Fibroblast of mammary gland (primary cell): ENCODE data around the gene MLKL.
A peak's percentile ranks its signal among the peaks of the same experiment; 100 is the strongest.

Experiments used
- DNase-seq: peaks from one replicate; pipeline ENCODE4 v3.0.0-alpha.2; 2010; ENCODE audit warnings: low read depth
- H3K4me3 ChIP-seq: 2 replicates; pipeline ENCODE4 v1.5.1; 2011; ENCODE audit warnings: low read depth, mild to moderate bottlenecking, low read length, moderate library complexity; ENCODE audit not compliant: control insufficient read depth
- CTCF ChIP-seq: conservative IDR thresholded peaks from 2 replicates; pipeline ENCODE4 v1.5.1; 2011; ENCODE audit warnings: low read depth, low read length, inconsistent platforms; ENCODE audit not compliant: control insufficient read depth, insufficient read depth

MLKL gene

GRCh38 chr16:74695450-74696422 lies 4.9 kb downstream of the MLKL start:
- TF ChIP-seq CTCF: no peak
- peak overlapping the region; percentile 51 for H3K4me3 ChIP-seq
- peak; percentile 94 for DNase-seq

GRCh38 chr16:74691093-74691855 lies 9.4 kb downstream of the MLKL start:
- no peak overlapping the region for H3K4me3 ChIP-seq
- DNase-seq: peak; percentile 20
- no peak for TF ChIP-seq CTCF

GRCh38 chr16:74682556-74682955 lies 18.1 kb downstream of the MLKL start:
- DNase-seq: no peak
- TF ChIP-seq CTCF: no peak
- no peak overlapping the region for H3K4me3 ChIP-seq

- no peak for TF ChIP-seq CTCF
- no peak overlapping the region for H3K4me3 ChIP-seq
- DNase-seq: no peak
Observed at GRCh38 chr16:74680681-74681080, 20.0 kb downstream of the MLKL start.

GRCh38 chr16:74679983-74680382 lies 20.7 kb downstream of the MLKL start:
- no peak for TF ChIP-seq CTCF
- no peak for DNase-seq
- no peak overlapping the region for H3K4me3 ChIP-seq

- no peak overlapping the region for H3K4me3 ChIP-seq
- no peak for DNase-seq
- TF ChIP-seq CTCF: no peak
Observed at GRCh38 chr16:74677868-74678267, 22.8 kb downstream of the MLKL start.
